ENCODE data around the gene CCBE1.

GRCh38 chr18:59592624-59593023 lies 104.6 kb downstream of the CCBE1 start:
- TF ChIP-seq, protein P1, sequence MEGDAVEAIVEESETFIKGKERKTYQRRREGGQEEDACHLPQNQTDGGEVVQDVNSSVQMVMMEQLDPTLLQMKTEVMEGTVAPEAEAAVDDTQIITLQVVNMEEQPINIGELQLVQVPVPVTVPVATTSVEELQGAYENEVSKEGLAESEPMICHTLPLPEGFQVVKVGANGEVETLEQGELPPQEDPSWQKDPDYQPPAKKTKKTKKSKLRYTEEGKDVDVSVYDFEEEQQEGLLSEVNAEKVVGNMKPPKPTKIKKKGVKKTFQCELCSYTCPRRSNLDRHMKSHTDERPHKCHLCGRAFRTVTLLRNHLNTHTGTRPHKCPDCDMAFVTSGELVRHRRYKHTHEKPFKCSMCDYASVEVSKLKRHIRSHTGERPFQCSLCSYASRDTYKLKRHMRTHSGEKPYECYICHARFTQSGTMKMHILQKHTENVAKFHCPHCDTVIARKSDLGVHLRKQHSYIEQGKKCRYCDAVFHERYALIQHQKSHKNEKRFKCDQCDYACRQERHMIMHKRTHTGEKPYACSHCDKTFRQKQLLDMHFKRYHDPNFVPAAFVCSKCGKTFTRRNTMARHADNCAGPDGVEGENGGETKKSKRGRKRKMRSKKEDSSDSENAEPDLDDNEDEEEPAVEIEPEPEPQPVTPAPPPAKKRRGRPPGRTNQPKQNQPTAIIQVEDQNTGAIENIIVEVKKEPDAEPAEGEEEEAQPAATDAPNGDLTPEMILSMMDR (IDR thresholded peaks at IDR 0.05) = no peak
- no peak for TF ChIP-seq POLR2A (IDR thresholded peaks at IDR 0.05)

Data from uterus (tissue), 2 donors.